Measurements from ENCODE around the gene FAM163B.

Gene FAM163B

GRCh38 chr9:133560944-133561343 lies 48.2 kb downstream of the FAM163B start:
- H3K9me3 Mint-ChIP-seq = no peaks in the 10 kb centered on the region
- H3K27ac Mint-ChIP-seq (ENCODE audit: low read depth) = no peak overlapping the region
- peaks cover 35% of the 10 kb centered on the region for H3K27me3 Mint-ChIP-seq
- H3K36me3 Mint-ChIP-seq (ENCODE audit: insufficient read depth) = peaks cover 10% of the 10 kb centered on the region
- DNase-seq (ENCODE audit: low spot score in 2 of 2) (no peak), ATAC-seq (replicated peaks; ENCODE audit: extremely low read depth, poor library complexity, severe bottlenecking) (no peak)
- H3K4me1 Mint-ChIP-seq = peaks cover 14% of the 10 kb centered on the region
- H3K4me3 Mint-ChIP-seq = no peak overlapping the region

GRCh38 chr9:133560311-133560710 lies 48.9 kb downstream of the FAM163B start:
- H3K27me3 Mint-ChIP-seq = peaks cover 41% of the 10 kb centered on the region
- no peaks in the 10 kb centered on the region for H3K9me3 Mint-ChIP-seq
- H3K27ac Mint-ChIP-seq (ENCODE audit: low read depth) = no peak overlapping the region
- DNase-seq (ENCODE audit: low spot score in 2 of 2) = no peak
- no peak for ATAC-seq (replicated peaks; ENCODE audit: extremely low read depth, poor library complexity, severe bottlenecking)
- H3K36me3 Mint-ChIP-seq (ENCODE audit: insufficient read depth) = peaks cover 8% of the 10 kb centered on the region
- no peak overlapping the region for H3K4me3 Mint-ChIP-seq
- peaks cover 14% of the 10 kb centered on the region for H3K4me1 Mint-ChIP-seq

- H3K27me3 Mint-ChIP-seq = peaks cover 50% of the 10 kb centered on the region
- no peak overlapping the region for H3K4me3 Mint-ChIP-seq
- no peaks in the 10 kb centered on the region for H3K9me3 Mint-ChIP-seq
- DNase-seq (ENCODE audit: low spot score in 2 of 2) (no peak), ATAC-seq (replicated peaks; ENCODE audit: extremely low read depth, poor library complexity, severe bottlenecking) (no peak)
- H3K27ac Mint-ChIP-seq (ENCODE audit: low read depth) = no peak overlapping the region
- peaks cover 11% of the 10 kb centered on the region for H3K4me1 Mint-ChIP-seq
- peaks cover 3% of the 10 kb centered on the region for H3K36me3 Mint-ChIP-seq (ENCODE audit: insufficient read depth)
These were observed 50.7 kb downstream of the FAM163B start for GRCh38 chr9:133558191-133559126.

GRCh38 chr9:133557581-133557980 lies 51.6 kb downstream of the FAM163B start:
- Mint-ChIP-seq H3K4me3 (no peak overlapping the region), H3K36me3 (ENCODE audit: insufficient read depth) (peaks cover 2% of the 10 kb centered on the region), H3K27ac (ENCODE audit: low read depth) (no peak overlapping the region), H3K27me3 (peaks cover 55% of the 10 kb centered on the region), H3K9me3 (no peaks in the 10 kb centered on the region), H3K4me1 (peaks cover 7% of the 10 kb centered on the region)
- no peak for DNase-seq (ENCODE audit: low spot score in 2 of 2)
- ATAC-seq (replicated peaks; ENCODE audit: extremely low read depth, poor library complexity, severe bottlenecking) = no peak

GRCh38 chr9:133556354-133556753 lies 52.8 kb downstream of the FAM163B start:
- peaks cover 56% of the 10 kb centered on the region for H3K27me3 Mint-ChIP-seq
- no peaks in the 10 kb centered on the region for H3K9me3 Mint-ChIP-seq
- H3K36me3 Mint-ChIP-seq (ENCODE audit: insufficient read depth) = peaks cover 2% of the 10 kb centered on the region
- no peak overlapping the region for H3K27ac Mint-ChIP-seq (ENCODE audit: low read depth)
- no peak overlapping the region for H3K4me3 Mint-ChIP-seq
- peaks cover 7% of the 10 kb centered on the region for H3K4me1 Mint-ChIP-seq
- DNase-seq (ENCODE audit: low spot score in 2 of 2) (no peak), ATAC-seq (replicated peaks; ENCODE audit: extremely low read depth, poor library complexity, severe bottlenecking) (no peak)

GRCh38 chr9:133554729-133555128 lies 54.5 kb downstream of the FAM163B start:
- DNase-seq (ENCODE audit: low spot score in 2 of 2) (no peak), ATAC-seq (replicated peaks; ENCODE audit: extremely low read depth, poor library complexity, severe bottlenecking) (no peak)
- no peak overlapping the region for H3K4me3 Mint-ChIP-seq
- no peaks in the 10 kb centered on the region for H3K9me3 Mint-ChIP-seq
- H3K36me3 Mint-ChIP-seq (ENCODE audit: insufficient read depth) = peaks cover 2% of the 10 kb centered on the region
- no peak overlapping the region for H3K27ac Mint-ChIP-seq (ENCODE audit: low read depth)
- peaks cover 7% of the 10 kb centered on the region for H3K4me1 Mint-ChIP-seq
- H3K27me3 Mint-ChIP-seq = peaks cover 66% of the 10 kb centered on the region

- ATAC-seq (replicated peaks; ENCODE audit: extremely low read depth, poor library complexity, severe bottlenecking) = no peak
- peaks cover 2% of the 10 kb centered on the region for H3K36me3 Mint-ChIP-seq (ENCODE audit: insufficient read depth)
- H3K4me3 Mint-ChIP-seq = no peak overlapping the region
- no peak for DNase-seq (ENCODE audit: low spot score in 2 of 2)
- no peaks in the 10 kb centered on the region for H3K9me3 Mint-ChIP-seq
- H3K27me3 Mint-ChIP-seq = peaks cover 62% of the 10 kb centered on the region
- peaks cover 7% of the 10 kb centered on the region for H3K4me1 Mint-ChIP-seq
- H3K27ac Mint-ChIP-seq (ENCODE audit: low read depth) = no peak overlapping the region
These were observed 55.0 kb downstream of the FAM163B start for GRCh38 chr9:133553973-133554713.

- H3K4me1 Mint-ChIP-seq = peaks cover 5% of the 10 kb centered on the region
- H3K4me3 Mint-ChIP-seq = no peak overlapping the region
- no peak overlapping the region for H3K27ac Mint-ChIP-seq (ENCODE audit: low read depth)
- DNase-seq (ENCODE audit: low spot score in 2 of 2) (no peak), ATAC-seq (replicated peaks; ENCODE audit: extremely low read depth, poor library complexity, severe bottlenecking) (no peak)
- H3K36me3 Mint-ChIP-seq (ENCODE audit: insufficient read depth) = no peaks in the 10 kb centered on the region
- H3K27me3 Mint-ChIP-seq = peaks cover 55% of the 10 kb centered on the region
- H3K9me3 Mint-ChIP-seq = no peaks in the 10 kb centered on the region
These were observed 56.1 kb downstream of the FAM163B start for GRCh38 chr9:133553123-133553522.

- DNase-seq (ENCODE audit: low spot score in 2 of 2) (no peak), ATAC-seq (replicated peaks; ENCODE audit: extremely low read depth, poor library complexity, severe bottlenecking) (no peak)
- peaks cover 55% of the 10 kb centered on the region for H3K27me3 Mint-ChIP-seq
- no peak overlapping the region for H3K4me3 Mint-ChIP-seq
- no peak overlapping the region for H3K27ac Mint-ChIP-seq (ENCODE audit: low read depth)
- H3K9me3 Mint-ChIP-seq = no peaks in the 10 kb centered on the region
- no peaks in the 10 kb centered on the region for H3K36me3 Mint-ChIP-seq (ENCODE audit: insufficient read depth)
- H3K4me1 Mint-ChIP-seq = no peaks in the 10 kb centered on the region
These were observed 57.0 kb downstream of the FAM163B start for GRCh38 chr9:133552236-133552635.

GRCh38 chr9:133551446-133551845 lies 57.7 kb downstream of the FAM163B start:
- Mint-ChIP-seq H3K9me3 (no peaks in the 10 kb centered on the region), H3K27me3 (peaks cover 57% of the 10 kb centered on the region)
- no peak for ATAC-seq (replicated peaks; ENCODE audit: extremely low read depth, poor library complexity, severe bottlenecking)

GRCh38 chr9:133547116-133547515 lies 62.1 kb downstream of the FAM163B start:
- ATAC-seq (replicated peaks; ENCODE audit: extremely low read depth, poor library complexity, severe bottlenecking) (no peak), DNase-seq (ENCODE audit: low spot score in 2 of 2) (no peak)
- H3K27me3 Mint-ChIP-seq = peaks cover 33% of the 10 kb centered on the region
- H3K4me3 Mint-ChIP-seq = no peak overlapping the region
- no peaks in the 10 kb centered on the region for H3K9me3 Mint-ChIP-seq
- no peak overlapping the region for H3K27ac Mint-ChIP-seq (ENCODE audit: low read depth)
- no peaks in the 10 kb centered on the region for H3K36me3 Mint-ChIP-seq (ENCODE audit: insufficient read depth)
- H3K4me1 Mint-ChIP-seq = no peaks in the 10 kb centered on the region

More at GRCh38 chr9:133551446-133551845, 57.7 kb downstream of the FAM163B start:
- H3K4me3 Mint-ChIP-seq = no peak overlapping the region
- H3K27ac Mint-ChIP-seq (ENCODE audit: low read depth) = no peak overlapping the region
- no peaks in the 10 kb centered on the region for H3K4me1 Mint-ChIP-seq
- no peaks in the 10 kb centered on the region for H3K36me3 Mint-ChIP-seq (ENCODE audit: insufficient read depth)
- no peak for DNase-seq (ENCODE audit: low spot score in 2 of 2)

GRCh38 chr9:133546287-133546680 lies 62.9 kb downstream of the FAM163B start:
- Mint-ChIP-seq H3K27me3 (peaks cover 31% of the 10 kb centered on the region), H3K36me3 (ENCODE audit: insufficient read depth) (peaks cover 3% of the 10 kb centered on the region), H3K4me1 (no peaks in the 10 kb centered on the region), H3K9me3 (no peaks in the 10 kb centered on the region), H3K4me3 (no peak overlapping the region), H3K27ac (ENCODE audit: low read depth) (no peak overlapping the region)
- DNase-seq (ENCODE audit: low spot score in 2 of 2) (no peak), ATAC-seq (replicated peaks; ENCODE audit: extremely low read depth, poor library complexity, severe bottlenecking) (no peak)
